Measurements from ENCODE around the gene PLCG1. TPM values are rescaled to one million over a fixed set of nuclear protein-coding genes. Genes with fewer than 3 reads are reported as not detected.

PLCG1 gene
- polyA plus RNA-seq, 1 donor (not counting 4 experiments of a cell fraction or from before 2014, with no cell fraction given), result 41.5 TPM

- DNase-seq (ENCODE audit: low read depth, low spot score) (no peak), FAIRE-seq (no peak)
- TF ChIP-seq EZH2 (IDR thresholded peaks at IDR 0.05; ENCODE audit: low read length) (no peak), CTCF (optimal IDR thresholded peaks at IDR 0.05 in 1 of 3, IDR thresholded peaks at IDR 0.05 in 1 of 3, conservative IDR thresholded peaks at IDR 0.05 in 1 of 3; ENCODE audit: extremely low read depth in 1 of 3, insufficient read depth in 2 of 3, low read length in 3 of 3) (no peak)
- Histone ChIP-seq H2AFZ (ENCODE audit: control insufficient read depth, low read length) (no peak overlapping the region), H4K20me1 (ENCODE audit: control insufficient read depth, extremely low read depth, insufficient read depth, low read length) (no peaks in the 10 kb centered on the region), H3K27ac (ENCODE audit: control insufficient read depth, insufficient read depth, low read length) (no peak overlapping the region), H3K27me3 (ENCODE audit: control insufficient read depth, extremely low read depth, insufficient read depth, low read length) (no peaks in the 10 kb centered on the region), H3K9ac (ENCODE audit: control insufficient read depth, extremely low read depth, insufficient read depth, low read length) (no peak overlapping the region), H3K4me3 (ENCODE audit: control insufficient read depth in 2 of 3, extremely low read depth in 1 of 3, insufficient read depth in 2 of 3, low read depth in 1 of 3, low read length in 3 of 3) (no peak overlapping the region), H3K36me3 (ENCODE audit: control insufficient read depth in 2 of 2, extremely low read depth in 1 of 2, insufficient read depth in 2 of 2, low read length in 2 of 2) (peaks cover 9 to 16% of the 10 kb centered on the region in 2 experiments), H3K79me2 (ENCODE audit: control insufficient read depth, insufficient read depth, low read length) (peaks cover 2% of the 10 kb centered on the region), H3K4me1 (ENCODE audit: control insufficient read depth, extremely low read depth, insufficient read depth, low read length) (peaks cover 40% of the 10 kb centered on the region), H3K9me1 (ENCODE audit: control insufficient read depth, extremely low read depth, insufficient read depth, low read length) (no peaks in the 10 kb centered on the region), H3K4me2 (ENCODE audit: control insufficient read depth, extremely low read depth, insufficient read depth, low read depth, low read length) (no peak overlapping the region), H3K9me3 (ENCODE audit: control insufficient read depth, low read depth, low read length) (no peaks in the 10 kb centered on the region)
- dilution Hi-C loops (cut with MboI; ENCODE audit: extremely low pct_ligation_motif_present, low sequenced_read_pairs), result no loop called here
Measured at GRCh38 chr20:41180599-41181333, 43.4 kb downstream of the PLCG1 start.

DNA sequence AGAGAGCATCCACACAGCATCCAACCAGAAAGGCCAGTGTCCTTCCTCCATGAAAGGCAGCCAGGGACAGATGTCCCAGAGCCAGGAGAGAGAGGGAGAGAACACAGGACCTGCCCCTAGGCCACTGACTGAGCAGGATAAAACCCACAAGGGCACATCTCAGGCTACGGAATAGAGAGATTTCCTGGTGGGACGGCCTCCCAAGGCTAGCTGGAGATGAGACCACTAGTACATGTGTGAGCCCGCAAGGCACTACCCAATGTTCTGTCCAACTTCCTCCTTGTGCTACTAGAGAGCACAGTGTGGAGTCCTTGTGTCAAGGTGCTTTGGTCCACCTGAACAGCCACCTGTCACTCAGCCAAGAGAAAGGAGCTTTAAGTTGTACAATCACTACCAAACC is 44.2 kb downstream of the PLCG1 start:
- Histone ChIP-seq H3K9ac (ENCODE audit: control insufficient read depth, extremely low read depth, insufficient read depth, low read length) (no peak overlapping the region), H3K27ac (ENCODE audit: control insufficient read depth, insufficient read depth, low read length) (no peak overlapping the region), H3K79me2 (ENCODE audit: control insufficient read depth, insufficient read depth, low read length) (peaks cover 2% of the 10 kb centered on the region), H3K27me3 (ENCODE audit: control insufficient read depth, extremely low read depth, insufficient read depth, low read length) (no peaks in the 10 kb centered on the region), H3K4me3 (ENCODE audit: control insufficient read depth in 2 of 3, extremely low read depth in 1 of 3, insufficient read depth in 2 of 3, low read depth in 1 of 3, low read length in 3 of 3) (no peak overlapping the region), H3K4me1 (ENCODE audit: control insufficient read depth, extremely low read depth, insufficient read depth, low read length) (peaks cover 39% of the 10 kb centered on the region), H4K20me1 (ENCODE audit: control insufficient read depth, extremely low read depth, insufficient read depth, low read length) (no peaks in the 10 kb centered on the region), H3K4me2 (ENCODE audit: control insufficient read depth, extremely low read depth, insufficient read depth, low read depth, low read length) (no peak overlapping the region), H3K36me3 (ENCODE audit: control insufficient read depth in 2 of 2, extremely low read depth in 1 of 2, insufficient read depth in 2 of 2, low read length in 2 of 2) (peaks cover 3 to 8% of the 10 kb centered on the region in 2 experiments), H3K9me1 (ENCODE audit: control insufficient read depth, extremely low read depth, insufficient read depth, low read length) (no peaks in the 10 kb centered on the region), H3K9me3 (ENCODE audit: control insufficient read depth, low read depth, low read length) (no peaks in the 10 kb centered on the region), H2AFZ (ENCODE audit: control insufficient read depth, low read length) (no peak overlapping the region)
- dilution Hi-C loops (cut with MboI; ENCODE audit: extremely low pct_ligation_motif_present, low sequenced_read_pairs), result no loop called here
- DNase-seq (ENCODE audit: low read depth, low spot score), result no peak
- no peak for FAIRE-seq
- TF ChIP-seq EZH2 (IDR thresholded peaks at IDR 0.05; ENCODE audit: low read length) (no peak), CTCF (optimal IDR thresholded peaks at IDR 0.05 in 1 of 3, IDR thresholded peaks at IDR 0.05 in 1 of 3, conservative IDR thresholded peaks at IDR 0.05 in 1 of 3; ENCODE audit: extremely low read depth in 1 of 3, insufficient read depth in 2 of 3, low read length in 3 of 3) (no peak)
